Ishikawa (cell line): ENCODE results near the gene CCDC27.

Experiments used
- CEBPB ChIP-seq: IDR thresholded peaks from 2 replicates; pipeline ENCODE4 v1.6.1; 2012
- CREB1 ChIP-seq: IDR thresholded peaks from 2 replicates; pipeline ENCODE4 v1.6.1; 2012; ENCODE audit warnings: low read depth
- EGR1 ChIP-seq: IDR thresholded peaks from 2 replicates; pipeline ENCODE4 v1.6.1; 2012
- EP300 ChIP-seq: IDR thresholded peaks from 2 replicates; pipeline ENCODE4 v1.6.1; 2012; ENCODE audit warnings: borderline replicate concordance
- NFIC ChIP-seq: IDR thresholded peaks from 2 replicates; pipeline ENCODE4 v1.6.1; 2012
- RAD21 ChIP-seq: IDR thresholded peaks from 2 replicates; pipeline ENCODE4 v1.6.1; 2012; ENCODE audit warnings: low read depth
- TAF1 ChIP-seq: IDR thresholded peaks from 2 replicates; pipeline ENCODE4 v1.6.1; 2012; ENCODE audit warnings: low read depth, mild to moderate bottlenecking
- YY1 ChIP-seq: IDR thresholded peaks from 2 replicates; pipeline ENCODE4 v1.6.1; 2012; ENCODE audit warnings: low read depth
- TF ChIP-seq, protein P1 (sequence below): IDR thresholded peaks from 2 replicates; pipeline ENCODE4 v1.6.1; 2012

DNA sequence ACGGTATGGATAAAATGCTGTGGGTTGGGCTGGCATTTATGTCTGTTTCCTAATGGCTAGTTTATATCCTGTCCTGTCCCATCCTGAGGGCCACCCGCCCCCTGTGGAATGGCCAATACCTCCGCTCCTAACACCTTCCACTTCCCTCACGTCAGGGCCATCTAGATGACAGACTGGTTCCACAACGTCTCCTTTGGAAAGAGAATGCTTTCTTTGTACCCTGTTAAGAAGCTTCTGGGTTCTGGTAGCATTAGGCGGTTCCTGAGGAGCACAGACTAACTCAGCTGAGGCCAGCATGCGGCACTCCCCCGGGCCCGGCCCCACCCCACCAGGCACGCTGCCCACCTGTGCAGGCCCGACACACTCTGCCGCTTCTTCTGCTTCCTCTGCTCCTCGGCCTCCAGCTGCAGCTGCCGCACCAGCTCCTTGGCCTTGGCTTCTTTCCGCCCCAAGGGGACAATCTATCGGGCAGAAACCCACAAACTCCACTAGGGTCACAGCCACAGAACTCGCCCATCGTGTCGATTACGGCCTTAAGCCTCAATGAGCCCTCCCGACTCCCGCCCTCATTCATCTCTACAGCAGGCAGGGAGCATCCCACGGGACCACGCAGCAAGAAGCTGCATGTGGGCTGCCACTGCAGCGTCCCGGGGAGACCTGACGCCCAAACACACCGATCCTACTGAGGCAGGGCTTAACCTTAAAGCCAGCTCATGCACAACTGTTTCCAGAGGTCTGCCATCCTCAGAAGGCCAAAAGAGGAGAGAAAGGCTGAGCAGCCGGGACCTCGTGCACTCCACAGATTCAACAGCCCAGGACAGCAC lies 31.6 kb downstream of the CCDC27 start:
- TF ChIP-seq EP300, result no peak
- TF ChIP-seq EGR1, result no peak
- TF ChIP-seq NFIC, result no peak
- no peak for TF ChIP-seq YY1
- TF ChIP-seq TAF1, result no peak
- TF ChIP-seq RAD21, result no peak
- TF ChIP-seq, protein P1, sequence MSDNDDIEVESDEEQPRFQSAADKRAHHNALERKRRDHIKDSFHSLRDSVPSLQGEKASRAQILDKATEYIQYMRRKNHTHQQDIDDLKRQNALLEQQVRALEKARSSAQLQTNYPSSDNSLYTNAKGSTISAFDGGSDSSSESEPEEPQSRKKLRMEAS, result no peak
- TF ChIP-seq CREB1, result no peak
- TF ChIP-seq CEBPB, result no peak
